H1 (cell line): Measurements from ENCODE around the gene BSDC1. TPM values are rescaled to one million over a fixed set of nuclear protein-coding genes. Genes with fewer than 3 reads are reported as not detected.

ENCODE experiments used
- ASH2L ChIP-seq: fragments of 200-600, 300-600 bp; sonication (generic); IDR thresholded peaks from one replicate; pipeline ENCODE4 v1.7.1; 2017; ENCODE audit warnings: low read length
- BRCA1 ChIP-seq: IDR thresholded peaks from 2 replicates; pipeline ENCODE4 v1.6.1; 2012; ENCODE audit warnings: low read depth, low read length, improper control_type of control experiment
- CHD1 ChIP-seq: IDR thresholded peaks from 2 replicates; pipeline ENCODE4 v1.6.1; 2012; ENCODE audit warnings: low read depth, low read length, improper control_type of control experiment
- EP300 ChIP-seq, 2 experiments: IDR thresholded peaks; 1 replicate in 1 of 2; 2 replicates in 1 of 2; pipeline ENCODE4 v1.6.1; 2011 to 2012; ENCODE audit warnings: low read depth in 2 of 2, low read length in 2 of 2, mild to moderate bottlenecking in 2 of 2, borderline replicate concordance in 1 of 2, inconsistent platforms in 1 of 2, moderate library complexity in 1 of 2
- KDM4A ChIP-seq: IDR thresholded peaks from one replicate; pipeline ENCODE4 v1.7.1; 2012; ENCODE audit warnings: low read depth, mild to moderate bottlenecking, moderate library complexity, low read length, inconsistent platforms; ENCODE audit not compliant: severe bottlenecking
- KDM5A ChIP-seq: fragments of 200-600 bp; IDR thresholded peaks from 2 replicates; pipeline ENCODE4 v1.7.1; 2012; ENCODE audit warnings: mild to moderate bottlenecking, low read length, inconsistent platforms, mixed read lengths
- RFX5 ChIP-seq: IDR thresholded peaks from 2 replicates; pipeline ENCODE4 v1.6.1; 2011; ENCODE audit warnings: low read depth, low read length, improper control_type of control experiment, borderline replicate concordance
- SP4 ChIP-seq: IDR thresholded peaks from 2 replicates; pipeline ENCODE4 v1.6.1; 2012; ENCODE audit warnings: low read length, inconsistent platforms
- SRF ChIP-seq: IDR thresholded peaks from 2 replicates; pipeline ENCODE4 v1.6.1; 2011; ENCODE audit warnings: mild to moderate bottlenecking, low read depth, low read length, moderate library complexity
- YY1 ChIP-seq: IDR thresholded peaks from 2 replicates; pipeline ENCODE4 v1.6.1; 2011; ENCODE audit warnings: low read depth, mild to moderate bottlenecking, low read length
- polyA plus RNA-seq, 7 experiments: library from polyadenylated mRNA; depleted of rRNA in 3 of 7; stranded (reverse) in 5 of 7; unstranded in 2 of 7; fragments of >200 nt in 5 of 7; fragments of 200-250 nt in 2 of 7; gene quantifications; 1 replicate in 5 of 7; 2 replicates in 1 of 7; 4 replicates in 1 of 7; pipeline versions ENCODE4 v1.2.1 to v1.2.3, GENCODE V29; 2011 to 2013; ENCODE audit warnings: missing spikeins in 2 of 7, mixed read lengths in 2 of 7
- total RNA-seq: library from RNA; stranded (reverse); fragmentation: NEBNext Ultra II Directional; extraction: Animal tissue kit (Norgen Biotek cat#: 25700); gene quantifications from 2 replicates; pipeline ENCODE4 v1.2.1, GENCODE V29; 2021
- TF ChIP-seq, protein P1 (sequence below), 3 experiments: IDR thresholded peaks; 1 replicate in 2 of 3; 2 replicates in 1 of 3; pipeline versions ENCODE4 v1.5.1 to v1.6.1; 2011; ENCODE audit warnings: low read length in 3 of 3, mild to moderate bottlenecking in 3 of 3, inconsistent platforms in 2 of 3, low read depth in 1 of 3, moderate library complexity in 1 of 3; ENCODE audit not compliant: insufficient read depth in 1 of 3; ENCODE audit errors: control extremely low read depth in 1 of 3
- TF ChIP-seq, protein P2 (sequence below): IDR thresholded peaks from 2 replicates; pipeline ENCODE4 v1.6.1; 2012; ENCODE audit warnings: inconsistent platforms

The BSDC1 gene
- total and polyA plus RNA-seq, 2 of the 8 experiments (the other 6 are each of a cell fraction or from before 2014, with no cell fraction given): 24.8 to 40.7 TPM

GRCh38 chr1:32367912-32368635 lies 26.2 kb downstream of the BSDC1 start (continued):
- TF ChIP-seq, protein P1, sequence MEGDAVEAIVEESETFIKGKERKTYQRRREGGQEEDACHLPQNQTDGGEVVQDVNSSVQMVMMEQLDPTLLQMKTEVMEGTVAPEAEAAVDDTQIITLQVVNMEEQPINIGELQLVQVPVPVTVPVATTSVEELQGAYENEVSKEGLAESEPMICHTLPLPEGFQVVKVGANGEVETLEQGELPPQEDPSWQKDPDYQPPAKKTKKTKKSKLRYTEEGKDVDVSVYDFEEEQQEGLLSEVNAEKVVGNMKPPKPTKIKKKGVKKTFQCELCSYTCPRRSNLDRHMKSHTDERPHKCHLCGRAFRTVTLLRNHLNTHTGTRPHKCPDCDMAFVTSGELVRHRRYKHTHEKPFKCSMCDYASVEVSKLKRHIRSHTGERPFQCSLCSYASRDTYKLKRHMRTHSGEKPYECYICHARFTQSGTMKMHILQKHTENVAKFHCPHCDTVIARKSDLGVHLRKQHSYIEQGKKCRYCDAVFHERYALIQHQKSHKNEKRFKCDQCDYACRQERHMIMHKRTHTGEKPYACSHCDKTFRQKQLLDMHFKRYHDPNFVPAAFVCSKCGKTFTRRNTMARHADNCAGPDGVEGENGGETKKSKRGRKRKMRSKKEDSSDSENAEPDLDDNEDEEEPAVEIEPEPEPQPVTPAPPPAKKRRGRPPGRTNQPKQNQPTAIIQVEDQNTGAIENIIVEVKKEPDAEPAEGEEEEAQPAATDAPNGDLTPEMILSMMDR (IDR thresholded peaks at IDR 0.05; ENCODE audit: control extremely low read depth in 1 of 3, insufficient read depth in 1 of 3, low read depth in 1 of 3, low read length in 3 of 3): no peak
- TF ChIP-seq EP300 (IDR thresholded peaks at IDR 0.05; ENCODE audit: borderline replicate concordance in 1 of 2, low read depth in 2 of 2, low read length in 2 of 2) (no peak), KDM4A (no peak), BRCA1 (no peak), ASH2L (no peak), SP4 (no peak), CHD1 (no peak), YY1 (no peak), SRF (no peak), KDM5A (no peak), RFX5 (no peak)
- TF ChIP-seq, protein P2, sequence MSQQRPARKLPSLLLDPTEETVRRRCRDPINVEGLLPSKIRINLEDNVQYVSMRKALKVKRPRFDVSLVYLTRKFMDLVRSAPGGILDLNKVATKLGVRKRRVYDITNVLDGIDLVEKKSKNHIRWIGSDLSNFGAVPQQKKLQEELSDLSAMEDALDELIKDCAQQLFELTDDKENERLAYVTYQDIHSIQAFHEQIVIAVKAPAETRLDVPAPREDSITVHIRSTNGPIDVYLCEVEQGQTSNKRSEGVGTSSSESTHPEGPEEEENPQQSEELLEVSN: no peak
